Pancreas (tissue), 10 donors: ENCODE data around the gene NXPE3. TPM values are rescaled to one million over a fixed set of nuclear protein-coding genes. Genes with fewer than 3 reads are reported as not detected.
A peak's percentile ranks its signal among the peaks of the same experiment; 100 is the strongest.

Source experiments
- ATAC-seq, 4 donors: fragments of 200-7000 bp; cut with Tn5 transposase; one replicate each; pipeline versions ENCODE4 v1.8.0 to v1.9.1; 2020; ENCODE audit warnings: mild to moderate bottlenecking in 4 of 4, moderate library complexity in 4 of 4
- DNase-seq, 6 donors: peaks; one replicate each; pipeline ENCODE4 v3.0.0-alpha.2; 2020
- FAIRE-seq: peaks from 2 replicates; lab custom pipeline; 2012; peaks lifted over from hg19 to GRCh38; lab: Jason Lieb, UNC
- H3K27ac ChIP-seq, 4 donors: fragments of 200-600 bp; sonication (generic); 1 replicate in 3 of 4; 2 replicates in 1 of 4; pipeline versions ENCODE4 v1.5.0 to v1.8.0; 2020
- H3K27me3 ChIP-seq, 4 donors: fragments of 200-600 bp; one replicate each; pipeline ENCODE4 v1.8.0; 2021
- H3K36me3 ChIP-seq, 3 donors: fragments of 200-600 bp; sonication (generic) in 1 of 3; one replicate each; pipeline versions ENCODE4 v1.5.0 to v1.8.0; 2020 to 2021
- H3K4me1 ChIP-seq, 3 donors: fragments of 200-600 bp; one replicate each; pipeline ENCODE4 v1.8.0; 2021
- H3K4me3 ChIP-seq, 4 donors: fragments of 200-600 bp; sonication (generic) in 2 of 4; one replicate each; pipeline versions ENCODE4 v1.5.0 to v1.8.0; 2020 to 2021
- H3K9me3 ChIP-seq, 4 donors: fragments of 200-600 bp; one replicate each; pipeline ENCODE4 v1.8.0; 2021
- WGBS, 2 donors: extraction: QIAGEN DNeasy Blood & Tissue Kit; methylation state at CpG; one replicate each; pipeline ENCODE4 v1.1.7; 2013; 5-methylcytosine and 5-hydroxymethylcytosine counted together
- intact Hi-C, 3 donors: fragments of 100-400 bp; cut with DNase I; formaldehyde crosslinking; loops; one replicate each; pipeline versions ENCODE4 v1.11.1 to v1.14.2; 2022
- polyA plus RNA-seq, 2 donors: library from polyadenylated mRNA; stranded (reverse); fragments of 200-250 nt; gene quantifications; one replicate each; pipeline ENCODE4 v1.2.3, GENCODE V29; 2013
- total RNA-seq, 6 donors: library from RNA; stranded (reverse); fragmentation: NEBNext Ultra II Directional in 4 of 6; extraction: Animal tissue kit (Norgen Biotek cat#: 25700) in 4 of 6; gene quantifications; one replicate each; pipeline versions ENCODE4 v1.2.1 to v1.2.4, GENCODE V29; 2021 to 2023
- TF ChIP-seq, protein P1 (sequence below), 4 donors: fragments of 200-600 bp; sonication (generic) in 3 of 4; IDR thresholded peaks; one replicate each; pipeline versions ENCODE4 v1.5.0 to v1.8.0; 2021; ENCODE audit warnings: antibody characterized with exemption in 4 of 4
- donor health status: healthy with polysubstance abuse.
- donor health status: DM: no; HTN: no; CAD: no; lungs with moderate emphysema.
- donor health status: DM: no; HTN: no; CAD: no.
- donor health status: control.
- donor health status: control.
- donor health status: Bipolar disorder and iron deficiency.
- donor health status: DM: yes; HTN: yes; CAD: no.
- donor health status: DM: no; HTN: no; CAD: no.
- donor health status: DM: no; HTN: no; CAD: no.
- donor health status: DM: yes; HTN: yes; CAD: no.

NXPE3 gene
- total and polyA plus RNA-seq, 8 donors: 1.4 to 4.3 (median 2.4) TPM

DNA sequence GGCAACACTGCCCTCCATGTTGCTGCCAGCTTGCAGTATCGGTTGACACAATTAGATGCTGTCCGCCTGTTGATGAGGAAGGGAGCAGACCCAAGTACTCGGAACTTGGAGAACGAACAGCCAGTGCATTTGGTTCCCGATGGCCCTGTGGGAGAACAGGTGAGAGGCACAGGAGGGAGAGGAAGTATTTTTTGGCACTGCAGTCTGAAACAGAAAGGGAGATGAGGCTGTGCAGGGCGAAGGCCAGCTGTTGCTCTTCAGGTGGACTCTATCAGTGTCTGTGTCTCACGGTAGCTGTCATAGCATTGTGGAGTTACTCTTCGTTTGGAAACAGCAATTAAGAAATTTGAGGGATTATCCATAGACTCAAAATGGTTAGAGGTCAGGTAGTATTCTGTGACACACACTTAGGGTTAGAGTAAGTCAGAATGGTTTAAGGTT, 78.3 kb downstream of the NXPE3 start:
- Histone ChIP-seq H3K4me3 (peak overlapping the region in 1 of 4 donors; percentile 10), H3K27ac (peak overlapping the region in 1 of 4 donors; percentile 20), H3K4me1 (peaks cover 29 to 48% (median 42%) of the 10 kb centered on the region in 3 donors), H3K9me3 (no peaks in the 10 kb centered on the region), H3K36me3 (peaks cover 11 to 90% (median 64%) of the 10 kb centered on the region in 3 donors), H3K27me3 (no peaks in the 10 kb centered on the region)
- DNase-seq: no peak
- intact Hi-C loops: loop anchor here in 1 of 3 donors (10.0 kb wide), 1 partner anchor 327 kb away; no protein-coding TSS in a partner anchor
- 83 to 85% methylated on average over 8 of the region's 8 CpGs for WGBS, 2 donors
- ATAC-seq: no peak
- FAIRE-seq: no peak
- TF ChIP-seq, protein P1, sequence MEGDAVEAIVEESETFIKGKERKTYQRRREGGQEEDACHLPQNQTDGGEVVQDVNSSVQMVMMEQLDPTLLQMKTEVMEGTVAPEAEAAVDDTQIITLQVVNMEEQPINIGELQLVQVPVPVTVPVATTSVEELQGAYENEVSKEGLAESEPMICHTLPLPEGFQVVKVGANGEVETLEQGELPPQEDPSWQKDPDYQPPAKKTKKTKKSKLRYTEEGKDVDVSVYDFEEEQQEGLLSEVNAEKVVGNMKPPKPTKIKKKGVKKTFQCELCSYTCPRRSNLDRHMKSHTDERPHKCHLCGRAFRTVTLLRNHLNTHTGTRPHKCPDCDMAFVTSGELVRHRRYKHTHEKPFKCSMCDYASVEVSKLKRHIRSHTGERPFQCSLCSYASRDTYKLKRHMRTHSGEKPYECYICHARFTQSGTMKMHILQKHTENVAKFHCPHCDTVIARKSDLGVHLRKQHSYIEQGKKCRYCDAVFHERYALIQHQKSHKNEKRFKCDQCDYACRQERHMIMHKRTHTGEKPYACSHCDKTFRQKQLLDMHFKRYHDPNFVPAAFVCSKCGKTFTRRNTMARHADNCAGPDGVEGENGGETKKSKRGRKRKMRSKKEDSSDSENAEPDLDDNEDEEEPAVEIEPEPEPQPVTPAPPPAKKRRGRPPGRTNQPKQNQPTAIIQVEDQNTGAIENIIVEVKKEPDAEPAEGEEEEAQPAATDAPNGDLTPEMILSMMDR (IDR thresholded peaks at IDR 0.05): no peak

DNA sequence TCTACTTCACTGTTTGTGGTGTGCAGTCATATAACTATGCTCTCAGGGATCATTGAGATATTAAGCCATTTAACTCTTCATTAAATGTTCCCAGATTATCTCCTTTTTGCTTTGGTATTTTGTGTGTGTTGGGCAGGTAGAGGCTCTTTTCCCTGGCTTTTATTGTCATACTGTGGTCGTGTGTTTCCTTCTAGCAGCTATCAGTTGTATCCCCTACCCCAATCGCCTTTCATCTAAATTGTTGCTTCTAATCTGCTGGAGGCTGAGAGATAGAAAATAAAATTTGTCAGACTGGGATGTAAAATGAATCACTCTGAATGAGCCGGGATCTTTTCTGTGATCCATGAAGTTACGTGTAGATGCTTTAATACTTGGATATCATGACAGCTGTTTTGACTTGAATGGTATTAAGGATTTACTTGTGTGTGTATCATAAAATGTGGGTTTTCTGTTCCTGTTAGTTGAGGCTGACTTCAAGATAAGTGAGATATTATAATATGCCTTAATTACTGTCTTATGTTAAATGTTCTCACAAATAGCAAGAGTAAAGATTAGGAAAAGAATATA, 79.5 kb downstream of the NXPE3 start:
- H3K36me3 ChIP-seq: peaks cover 5 to 78% (median 53%) of the 10 kb centered on the region in 3 donors
- intact Hi-C loops: loop anchor here in 1 of 3 donors (10.0 kb wide), 1 partner anchor 326 kb away; no protein-coding TSS in a partner anchor
- H3K27me3 ChIP-seq: no peaks in the 10 kb centered on the region
- peak overlapping the region in 1 of 4 donors; percentile 4 for H3K4me3 ChIP-seq
- H3K9me3 ChIP-seq: no peaks in the 10 kb centered on the region
- peak overlapping the region in 1 of 4 donors; percentile 20 for H3K27ac ChIP-seq
- peaks cover 21 to 36% (median 30%) of the 10 kb centered on the region in 3 donors for H3K4me1 ChIP-seq
- 79 to 86% methylated on average over 4 of the region's 4 CpGs for WGBS, 2 donors
- TF ChIP-seq, protein P1 (IDR thresholded peaks at IDR 0.05): no peak
- FAIRE-seq: no peak
- ATAC-seq: no peak
- DNase-seq: no peak

DNA sequence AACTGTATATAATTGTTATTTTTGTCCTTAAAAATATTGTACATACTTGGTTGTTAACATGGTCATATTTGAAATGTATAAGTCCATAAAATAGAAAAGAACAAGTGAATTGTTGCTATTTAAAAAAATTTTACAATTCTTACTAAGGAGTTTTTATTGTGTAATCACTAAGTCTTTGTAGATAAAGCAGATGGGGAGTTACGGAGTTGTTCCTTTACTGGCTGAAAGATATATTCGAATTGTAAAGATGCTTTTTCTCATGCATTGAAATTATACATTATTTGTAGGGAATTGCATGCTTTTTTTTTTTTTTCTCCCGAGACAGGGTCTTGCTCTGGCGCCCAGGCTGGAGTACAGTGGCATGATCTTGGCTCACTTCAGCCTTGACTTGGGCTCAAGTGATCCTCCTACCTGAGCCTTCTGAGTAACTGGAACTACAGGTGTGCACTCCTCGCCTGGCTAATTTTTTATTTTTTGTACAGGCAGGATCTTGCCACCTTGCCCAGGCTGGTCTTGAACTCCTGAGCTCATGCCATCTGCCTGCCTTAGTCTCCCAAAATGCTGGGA, 81.0 kb downstream of the NXPE3 start:
- 86 to 93% methylated on average over 5 of the region's 5 CpGs for WGBS, 2 donors
- peaks cover 9 to 23% (median 19%) of the 10 kb centered on the region in 3 donors for H3K4me1 ChIP-seq

DNA sequence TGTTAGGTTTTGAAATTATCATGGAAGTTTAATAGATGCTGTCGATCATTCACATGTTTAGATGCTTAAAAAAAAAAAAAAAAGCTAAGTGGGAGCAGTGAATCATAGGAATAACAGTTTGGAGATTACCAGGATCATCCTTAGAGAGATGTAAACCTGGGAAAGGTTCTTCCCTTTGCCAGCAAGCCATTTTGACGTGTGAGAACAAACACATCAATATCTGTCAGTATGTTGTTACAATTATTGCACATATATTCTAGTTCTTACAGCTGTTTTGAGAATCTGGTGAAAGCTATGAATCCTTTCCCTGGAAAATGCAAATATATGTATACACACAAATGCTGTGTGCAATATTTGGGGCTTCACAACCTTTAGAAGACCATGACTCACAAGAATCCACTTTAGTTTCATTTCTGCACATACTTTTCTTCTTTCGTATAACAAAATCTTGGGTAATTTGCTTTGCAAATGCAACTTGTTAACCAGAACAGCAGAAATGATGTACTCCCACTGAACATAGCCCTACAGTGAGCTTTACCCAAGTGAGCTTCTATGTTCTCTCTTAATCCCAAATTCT, 82.3 kb downstream of the NXPE3 start:
- H3K27ac ChIP-seq: no peak overlapping the region
- peaks cover 3 to 52% (median 41%) of the 10 kb centered on the region in 3 donors for H3K36me3 ChIP-seq

More for the DNA sequence above, 81.0 kb downstream of the NXPE3 start:
- no peak overlapping the region for H3K4me3 ChIP-seq
- H3K27ac ChIP-seq: no peak overlapping the region
- no peak for FAIRE-seq
- no peaks in the 10 kb centered on the region for H3K9me3 ChIP-seq
- peaks cover 3 to 64% (median 51%) of the 10 kb centered on the region in 3 donors for H3K36me3 ChIP-seq
- no peaks in the 10 kb centered on the region for H3K27me3 ChIP-seq
- intact Hi-C loops: loop anchor here in 1 of 3 donors (10.0 kb wide), 1 partner anchor 325 kb away; no protein-coding TSS in a partner anchor
- no peak for ATAC-seq
- TF ChIP-seq, protein P1 (IDR thresholded peaks at IDR 0.05): no peak
- DNase-seq: no peak

More for the DNA sequence above, 82.3 kb downstream of the NXPE3 start:
- no peak for DNase-seq
- FAIRE-seq: no peak
- TF ChIP-seq, protein P1 (IDR thresholded peaks at IDR 0.05): no peak
- no peak for ATAC-seq
- 74 to 81% methylated on average over 3 of the region's 3 CpGs for WGBS, 2 donors
- H3K27me3 ChIP-seq: no peaks in the 10 kb centered on the region
- intact Hi-C loops: no loop called here
- peaks cover 4 to 13% (median 10%) of the 10 kb centered on the region in 3 donors for H3K4me1 ChIP-seq
- no peaks in the 10 kb centered on the region for H3K9me3 ChIP-seq
- no peak overlapping the region for H3K4me3 ChIP-seq
